Parathyroid adenoma (tissue), 2 donors: Measurements from ENCODE around the gene SSC5D.
A peak's percentile ranks its signal among the peaks of the same experiment; 100 is the strongest.

Experiments used
- H2AFZ ChIP-seq: fragments of 300-600 bp; sonication (generic); one replicate; pipeline ENCODE4 v1.7.0; 2017; ENCODE audit warnings: antibody characterized with exemption, mild to moderate bottlenecking
- H3K27ac ChIP-seq: fragments of 300-600 bp; sonication (generic); one replicate; pipeline ENCODE4 v1.7.0; 2017
- H3K27me3 ChIP-seq: fragments of 300-600 bp; sonication (generic); one replicate; pipeline ENCODE4 v1.7.0; 2017; ENCODE audit warnings: low read length; ENCODE audit not compliant: control insufficient read depth, insufficient read depth
- H3K36me3 ChIP-seq: fragments of 300-600 bp; sonication (generic); one replicate; pipeline ENCODE4 v1.7.0; 2017; ENCODE audit warnings: low read length; ENCODE audit not compliant: control insufficient read depth, insufficient read depth
- H3K4me1 ChIP-seq: fragments of 300-600 bp; sonication (generic); one replicate; pipeline ENCODE4 v1.7.0; 2017; ENCODE audit warnings: control low read depth
- H3K4me2 ChIP-seq: fragments of 300-600 bp; sonication (generic); one replicate; pipeline ENCODE4 v1.7.0; 2017; ENCODE audit warnings: low read length
- H3K4me3 ChIP-seq: fragments of 300-600 bp; sonication (generic); one replicate; pipeline ENCODE4 v1.7.0; 2017; ENCODE audit warnings: low read depth, low read length
- H3K79me2 ChIP-seq: fragments of 300-600 bp; sonication (generic); one replicate; pipeline ENCODE4 v1.7.0; 2017; ENCODE audit warnings: control low read depth
- H3K9ac ChIP-seq: fragments of 300-600 bp; sonication (generic); one replicate; pipeline ENCODE4 v1.7.0; 2017; ENCODE audit warnings: mild to moderate bottlenecking
- H3K9me3 ChIP-seq: fragments of 300-600 bp; sonication (generic); one replicate; pipeline ENCODE4 v1.7.0; 2017; ENCODE audit warnings: low read length; ENCODE audit not compliant: control insufficient read depth
- TF ChIP-seq, protein P1 (sequence below): fragments of 300-600 bp; sonication (generic); IDR thresholded peaks from one replicate; pipeline ENCODE4 v1.7.0; 2017; ENCODE audit warnings: antibody characterized with exemption, mild to moderate bottlenecking
- donor health status: primary hyperparathyroidism.

The SSC5D gene

DNA sequence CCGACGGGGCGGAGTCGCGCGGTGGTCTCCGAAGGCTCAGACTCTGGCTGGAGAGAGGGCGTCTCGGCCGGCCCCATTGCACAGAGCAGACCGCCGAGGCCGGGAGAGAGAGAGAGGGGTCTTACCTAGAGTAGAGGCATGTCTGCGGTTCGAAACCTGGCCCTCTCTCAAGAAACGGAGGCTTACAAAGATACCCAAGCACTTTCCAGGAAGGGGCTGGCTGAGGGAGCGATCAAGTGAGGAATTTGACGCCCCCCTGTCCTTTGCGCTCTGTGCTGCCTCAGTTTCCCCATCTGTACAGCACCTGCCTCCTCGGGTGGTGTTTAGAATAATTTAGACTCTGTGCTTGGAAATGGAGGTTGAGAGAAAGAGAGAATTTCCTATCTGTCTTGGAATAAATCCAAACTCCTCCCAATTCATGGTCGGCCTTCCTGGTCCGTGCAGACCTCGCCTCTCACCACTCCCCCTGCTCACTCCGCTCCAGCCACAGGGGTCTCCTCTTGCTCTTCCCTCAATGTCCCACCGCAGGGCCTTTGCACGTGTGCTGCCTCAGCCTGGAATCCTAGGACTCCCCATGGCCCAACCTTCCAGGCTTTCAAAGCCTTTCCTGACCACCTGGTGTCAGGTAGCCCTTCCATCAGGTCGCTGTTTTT lies 26.1 kb upstream of the SSC5D start:
- TF ChIP-seq, protein P1, sequence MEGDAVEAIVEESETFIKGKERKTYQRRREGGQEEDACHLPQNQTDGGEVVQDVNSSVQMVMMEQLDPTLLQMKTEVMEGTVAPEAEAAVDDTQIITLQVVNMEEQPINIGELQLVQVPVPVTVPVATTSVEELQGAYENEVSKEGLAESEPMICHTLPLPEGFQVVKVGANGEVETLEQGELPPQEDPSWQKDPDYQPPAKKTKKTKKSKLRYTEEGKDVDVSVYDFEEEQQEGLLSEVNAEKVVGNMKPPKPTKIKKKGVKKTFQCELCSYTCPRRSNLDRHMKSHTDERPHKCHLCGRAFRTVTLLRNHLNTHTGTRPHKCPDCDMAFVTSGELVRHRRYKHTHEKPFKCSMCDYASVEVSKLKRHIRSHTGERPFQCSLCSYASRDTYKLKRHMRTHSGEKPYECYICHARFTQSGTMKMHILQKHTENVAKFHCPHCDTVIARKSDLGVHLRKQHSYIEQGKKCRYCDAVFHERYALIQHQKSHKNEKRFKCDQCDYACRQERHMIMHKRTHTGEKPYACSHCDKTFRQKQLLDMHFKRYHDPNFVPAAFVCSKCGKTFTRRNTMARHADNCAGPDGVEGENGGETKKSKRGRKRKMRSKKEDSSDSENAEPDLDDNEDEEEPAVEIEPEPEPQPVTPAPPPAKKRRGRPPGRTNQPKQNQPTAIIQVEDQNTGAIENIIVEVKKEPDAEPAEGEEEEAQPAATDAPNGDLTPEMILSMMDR = no peak
- Histone ChIP-seq H3K9me3 (no peaks in the 10 kb centered on the region), H3K27ac (peak overlapping the region; percentile 50)

DNA sequence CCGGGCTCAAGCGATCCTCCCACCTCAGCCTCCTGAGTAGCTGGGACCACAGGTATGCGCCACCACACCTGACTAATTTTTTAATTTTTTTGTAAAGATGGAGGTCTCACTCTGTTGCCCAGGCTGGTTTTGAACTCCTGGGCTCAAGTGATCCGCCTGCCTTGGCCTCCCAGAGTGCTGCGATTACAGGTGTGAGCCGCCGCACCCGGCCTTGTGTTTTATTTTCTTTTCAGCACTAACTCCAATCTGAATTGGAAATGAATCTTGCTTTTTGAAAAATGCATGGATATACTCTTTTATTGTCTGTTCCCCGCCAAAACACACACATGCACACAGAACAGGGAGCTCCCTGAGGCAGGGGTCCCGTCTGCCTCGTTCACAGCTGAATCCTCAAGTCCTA lies 25.5 kb upstream of the SSC5D start:
- Histone ChIP-seq H3K4me2 (no peak overlapping the region), H2AFZ (no peak overlapping the region), H3K4me1 (peaks cover 7% of the 10 kb centered on the region), H3K36me3 (no peaks in the 10 kb centered on the region), H3K4me3 (no peak overlapping the region), H3K27me3 (no peaks in the 10 kb centered on the region), H3K9me3 (no peaks in the 10 kb centered on the region), H3K27ac (no peak overlapping the region), H3K79me2 (no peaks in the 10 kb centered on the region), H3K9ac (no peak overlapping the region)
- TF ChIP-seq, protein P1 = no peak

More for the DNA sequence above, 26.1 kb upstream of the SSC5D start:
- Histone ChIP-seq H2AFZ (peak overlapping the region; percentile 80), H3K79me2 (no peaks in the 10 kb centered on the region), H3K9ac (no peak overlapping the region), H3K4me3 (peak overlapping the region; percentile 94), H3K27me3 (no peaks in the 10 kb centered on the region), H3K36me3 (no peaks in the 10 kb centered on the region), H3K4me2 (peak overlapping the region; percentile 95), H3K4me1 (peaks cover 4% of the 10 kb centered on the region)

DNA sequence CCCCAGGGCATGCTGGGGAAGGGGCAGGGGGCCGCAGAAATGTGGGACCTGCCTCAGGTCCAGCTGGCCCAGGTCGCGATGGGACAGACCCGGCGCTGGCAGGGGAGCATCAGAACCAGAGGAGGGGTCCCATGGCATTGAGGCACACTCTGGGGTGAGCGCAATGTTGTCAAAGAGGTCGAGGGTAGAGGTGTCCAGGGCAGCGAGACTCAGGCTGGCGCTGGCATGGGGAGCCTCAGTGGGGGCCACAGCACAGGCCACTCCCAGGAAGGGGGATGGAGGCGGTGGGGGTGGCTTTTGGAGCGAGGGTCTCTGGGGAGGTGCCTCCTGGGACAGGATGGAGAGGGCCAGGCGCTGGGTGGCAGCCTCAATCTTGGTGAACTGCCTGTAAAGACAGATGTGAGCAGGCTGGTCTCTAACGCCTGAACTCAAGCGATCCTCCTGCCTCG lies 24.6 kb upstream of the SSC5D start:
- no peaks in the 10 kb centered on the region for H3K36me3 ChIP-seq
- H3K4me3 ChIP-seq = no peak overlapping the region
- TF ChIP-seq, protein P1 = no peak
- no peak overlapping the region for H3K4me2 ChIP-seq
- no peak overlapping the region for H2AFZ ChIP-seq
- no peak overlapping the region for H3K9ac ChIP-seq
- H3K27ac ChIP-seq = no peak overlapping the region
- no peaks in the 10 kb centered on the region for H3K79me2 ChIP-seq
- H3K4me1 ChIP-seq = peaks cover 10% of the 10 kb centered on the region
- no peaks in the 10 kb centered on the region for H3K27me3 ChIP-seq
- H3K9me3 ChIP-seq = no peaks in the 10 kb centered on the region

DNA sequence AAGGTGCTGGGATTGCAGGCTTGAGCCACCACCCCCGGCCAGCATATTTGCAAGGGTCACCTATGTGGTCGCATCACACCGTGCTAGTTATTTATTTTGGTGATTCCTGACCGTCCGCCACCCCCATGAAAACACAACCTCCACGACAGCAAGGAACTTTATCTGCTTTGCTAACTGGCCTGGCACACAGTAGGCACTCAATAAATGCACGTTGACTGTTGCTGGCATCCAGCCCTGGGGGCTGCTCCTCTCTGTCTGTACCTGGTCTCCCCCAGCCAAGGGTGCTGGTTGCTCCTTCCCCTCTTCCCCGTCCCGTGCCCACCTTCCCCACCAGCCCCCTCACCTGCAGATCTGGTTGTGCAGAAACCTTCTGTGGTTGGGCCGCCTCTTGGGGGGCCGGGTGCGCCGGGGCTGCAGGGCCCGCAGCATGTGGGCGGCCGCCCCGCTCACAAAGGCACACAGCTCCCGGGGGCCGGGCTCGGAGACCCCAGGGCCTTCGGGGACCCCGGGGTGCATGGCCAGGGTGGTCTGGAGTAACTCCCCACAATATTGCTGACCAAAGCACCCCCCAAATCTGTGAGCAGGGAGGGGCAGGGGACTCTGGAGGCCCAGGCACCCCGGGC lies 24.1 kb upstream of the SSC5D start:
- peaks cover 10% of the 10 kb centered on the region for H3K4me1 ChIP-seq
- H3K79me2 ChIP-seq = no peaks in the 10 kb centered on the region
- no peak overlapping the region for H3K4me3 ChIP-seq
- no peak overlapping the region for H3K27ac ChIP-seq
- H3K4me2 ChIP-seq = no peak overlapping the region
- TF ChIP-seq, protein P1 = no peak
- no peak overlapping the region for H2AFZ ChIP-seq
- no peaks in the 10 kb centered on the region for H3K36me3 ChIP-seq
- no peaks in the 10 kb centered on the region for H3K9me3 ChIP-seq
- no peak overlapping the region for H3K9ac ChIP-seq
- no peaks in the 10 kb centered on the region for H3K27me3 ChIP-seq

DNA sequence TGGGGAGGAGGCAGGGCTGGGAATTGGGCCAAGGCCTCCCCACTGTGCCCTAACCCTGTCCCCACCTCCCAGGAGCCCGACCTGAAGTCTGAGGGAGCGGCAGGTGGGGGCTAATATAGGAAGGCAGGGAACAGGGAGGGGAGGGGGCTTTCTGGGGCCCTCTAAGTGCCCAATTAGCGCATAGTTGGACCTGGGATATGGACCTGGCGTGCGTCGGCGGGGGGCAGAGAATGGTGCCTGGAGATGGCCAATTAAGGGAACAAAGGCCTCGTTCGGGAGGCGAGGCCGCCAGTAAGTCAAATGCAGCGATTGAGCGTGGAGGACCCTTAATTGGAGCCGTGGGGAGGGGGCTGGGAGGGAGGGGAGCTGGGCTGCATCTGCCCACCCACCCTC lies 23.6 kb upstream of the SSC5D start, which contains the start of gene C19orf85:
Gene C19orf85 (minus strand): TSS at position 90 of the 393 bp plus-strand sequence. CDS start 197 bp downstream, outside the sequence.
- Histone ChIP-seq H3K4me3 (no peak within 1 kb of the TSS), H3K27ac (no peak within 1 kb of the TSS), H3K4me1 (peaks cover 10% of the 10 kb centered on the region), H3K36me3 (no peaks in the 10 kb centered on the region), H3K79me2 (no peaks in the 10 kb centered on the region), H2AFZ (no peak within 1 kb of the TSS), H3K9ac (no peak within 1 kb of the TSS), H3K27me3 (no peaks in the 10 kb centered on the region), H3K9me3 (no peaks in the 10 kb centered on the region), H3K4me2 (no peak within 1 kb of the TSS)
- TF ChIP-seq, protein P1 = no peak
